Measurements from ENCODE around the gene MYLK4. TPM values are rescaled to one million over a fixed set of nuclear protein-coding genes. Genes with fewer than 3 reads are reported as not detected.

The MYLK4 gene
- total and polyA plus RNA-seq, 2 donors (not counting 3 experiments of a cell fraction or from before 2014, with no cell fraction given), result 0.41 to 0.62 TPM

DNA sequence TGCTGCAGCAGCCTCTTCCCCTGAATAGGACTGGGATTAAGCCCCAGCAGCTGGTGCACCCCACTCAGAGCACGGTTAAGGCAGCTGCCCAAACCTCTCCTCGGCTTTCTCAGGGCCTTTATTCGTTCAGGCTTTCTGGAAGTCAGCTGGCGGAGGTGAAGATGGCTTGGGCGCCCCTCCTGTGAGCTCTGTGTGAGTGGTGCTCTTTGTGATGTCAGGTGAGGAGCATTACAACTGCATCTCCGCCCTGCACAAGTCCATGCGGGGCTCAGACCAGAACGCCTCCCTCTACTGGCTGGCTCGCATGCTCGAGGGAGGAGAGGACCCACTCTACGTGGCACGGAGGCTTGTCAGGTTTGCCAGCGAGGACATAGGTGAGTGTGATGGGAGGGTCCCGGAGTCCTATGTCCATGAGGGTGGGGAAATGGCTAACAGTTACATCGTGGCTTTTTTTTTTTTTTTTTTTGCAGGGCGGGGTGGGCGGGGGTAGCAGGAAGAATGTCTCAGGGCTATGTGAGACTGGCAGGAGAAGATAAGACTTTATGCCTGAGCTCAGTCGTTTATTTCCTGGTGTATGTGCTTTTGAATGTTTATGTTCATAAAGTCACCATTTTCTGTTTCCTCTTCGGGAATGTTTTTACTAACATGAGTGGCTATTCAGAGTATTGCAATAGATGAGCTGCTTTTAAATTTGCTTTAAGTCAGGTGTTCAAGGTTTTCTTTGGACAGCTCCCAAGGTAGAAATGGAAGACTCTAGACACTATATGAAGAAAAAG is 32.7 kb upstream of the MYLK4 start:
- DNase-seq (ENCODE audit: low read depth, low spot score) (peak; percentile 94), FAIRE-seq (peak; percentile 86)
- H4K20me1 ChIP-seq (replicated peaks; ENCODE audit: control insufficient read depth, extremely low read depth, insufficient read depth, low read length), result no peaks in the 10 kb centered on the region
- H3K27me3 ChIP-seq (ENCODE audit: control insufficient read depth in 2 of 2, insufficient read depth in 2 of 2, low read length in 2 of 2), result no peaks in the 10 kb centered on the region
- H3K9me3 ChIP-seq (replicated peaks; ENCODE audit: control insufficient read depth, insufficient read depth, low read length), result no peaks in the 10 kb centered on the region
- CTCF ChIA-PET, result interaction anchor here (0.6 to 3.1 kb wide), 22 partner anchors 8 to 1187 kb away, joined by 3 to 54 read pairs (median 4); partner anchors contain the start of genes MYLK4, SERPINB1, SERPINB9 and WRNIP1
- no peaks in the 10 kb centered on the region for H3K9me1 ChIP-seq (replicated peaks; ENCODE audit: control insufficient read depth, extremely low read depth, insufficient read depth, low read length)
- TF ChIP-seq MAX (IDR thresholded peaks at IDR 0.05; ENCODE audit: insufficient read depth, insufficient read length) (no peak), POLR2A (IDR thresholded peaks at IDR 0.05; ENCODE audit: low read depth, low read length) (no peak), POLR2AphosphoS5 (IDR thresholded peaks at IDR 0.05; ENCODE audit: insufficient read depth, low read depth, low read length) (no peak), FOS (IDR thresholded peaks at IDR 0.05; ENCODE audit: borderline replicate concordance, insufficient read depth, low read length) (no peak), MYC (IDR thresholded peaks at IDR 0.05; ENCODE audit: low read depth, low read length) (no peak), JUN (IDR thresholded peaks at IDR 0.05; ENCODE audit: borderline replicate concordance, insufficient read depth, insufficient read length, low read depth) (no peak), GATA2 (IDR thresholded peaks at IDR 0.05; ENCODE audit: insufficient read depth, insufficient read length, low read depth, low read length) (peak; percentile 44)
- TF ChIP-seq, protein P1, sequence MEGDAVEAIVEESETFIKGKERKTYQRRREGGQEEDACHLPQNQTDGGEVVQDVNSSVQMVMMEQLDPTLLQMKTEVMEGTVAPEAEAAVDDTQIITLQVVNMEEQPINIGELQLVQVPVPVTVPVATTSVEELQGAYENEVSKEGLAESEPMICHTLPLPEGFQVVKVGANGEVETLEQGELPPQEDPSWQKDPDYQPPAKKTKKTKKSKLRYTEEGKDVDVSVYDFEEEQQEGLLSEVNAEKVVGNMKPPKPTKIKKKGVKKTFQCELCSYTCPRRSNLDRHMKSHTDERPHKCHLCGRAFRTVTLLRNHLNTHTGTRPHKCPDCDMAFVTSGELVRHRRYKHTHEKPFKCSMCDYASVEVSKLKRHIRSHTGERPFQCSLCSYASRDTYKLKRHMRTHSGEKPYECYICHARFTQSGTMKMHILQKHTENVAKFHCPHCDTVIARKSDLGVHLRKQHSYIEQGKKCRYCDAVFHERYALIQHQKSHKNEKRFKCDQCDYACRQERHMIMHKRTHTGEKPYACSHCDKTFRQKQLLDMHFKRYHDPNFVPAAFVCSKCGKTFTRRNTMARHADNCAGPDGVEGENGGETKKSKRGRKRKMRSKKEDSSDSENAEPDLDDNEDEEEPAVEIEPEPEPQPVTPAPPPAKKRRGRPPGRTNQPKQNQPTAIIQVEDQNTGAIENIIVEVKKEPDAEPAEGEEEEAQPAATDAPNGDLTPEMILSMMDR (IDR thresholded peaks at IDR 0.05; ENCODE audit: extremely low read depth in 1 of 2, insufficient read depth in 1 of 2, low read depth in 1 of 2, low read length in 2 of 2), result peak in 1 of 2 donors; percentile 35
- dilution Hi-C loops (cut with MboI; ENCODE audit: extremely low pct_ligation_motif_present, low sequenced_read_pairs) (no loop called here), intact Hi-C loops (cut with micrococcal nuclease) (loop anchor here (1.0 kb wide), 1 partner anchor 16 kb away; no protein-coding TSS in a partner anchor)
- peaks cover 23% of the 10 kb centered on the region for H3K4me1 ChIP-seq (ENCODE audit: control insufficient read depth, extremely low read depth, insufficient read depth, low read length)
- H3K27ac ChIP-seq (ENCODE audit: insufficient read depth, low read depth, low read length), result peak overlapping the region; percentile 73
- peak overlapping the region; percentile 25 for H3K9ac ChIP-seq (replicated peaks; ENCODE audit: extremely low read depth, insufficient read depth, low read length)
- H3K79me2 ChIP-seq (ENCODE audit: control insufficient read depth, insufficient read depth, low read length), result peaks cover 33% of the 10 kb centered on the region
- H3K4me3 ChIP-seq (replicated peaks in 1 of 3; ENCODE audit: insufficient read depth in 1 of 3, low read depth in 1 of 3, low read length in 3 of 3), result peak overlapping the region in 1 of 3 experiments; percentile 8
- POLR2A ChIA-PET, result interaction anchor here (0.7 to 2.5 kb wide), 4 partner anchors 11 to 18 kb away, joined by 3 to 12 read pairs (median 6); partner anchors contain the start of gene WRNIP1
- H2AFZ ChIP-seq (ENCODE audit: low read depth, low read length), result no peak overlapping the region
- H3K4me2 ChIP-seq (ENCODE audit: insufficient read depth, low read length), result peak overlapping the region; percentile 64
- peaks cover 0 to 26% of the 10 kb centered on the region in 2 experiments for H3K36me3 ChIP-seq (ENCODE audit: control insufficient read depth in 2 of 2, extremely low read depth in 1 of 2, insufficient read depth in 2 of 2, low read length in 2 of 2)
- no TSS peak for BruUV-seq (replicated peaks)
